Measurements from ENCODE around the gene TRMO. TPM values are rescaled to one million over a fixed set of nuclear protein-coding genes. Genes with fewer than 3 reads are reported as not detected.

The TRMO gene
- total RNA-seq, 1 experiment from 2014 or later = 10.0 TPM

GRCh38 chr9:97900738-97901565 lies 21.3 kb downstream of the TRMO start:
- Histone ChIP-seq H3K4me1 (no peaks in the 10 kb centered on the region), H3K27me3 (replicated peaks; ENCODE audit: control insufficient read depth, insufficient read depth, low read length) (no peaks in the 10 kb centered on the region), H3K9me3 (no peaks in the 10 kb centered on the region), H3K4me3 (ENCODE audit: low read depth, low read length) (no peak overlapping the region), H3K36me3 (ENCODE audit: control insufficient read depth, insufficient read depth, low read length) (no peaks in the 10 kb centered on the region; the same call in 1 of the 2 replicates)
- Mint-ChIP-seq H3K4me3 (ENCODE audit: unreplicated experiment) (no peak overlapping the region), H3K9me3 (ENCODE audit: unreplicated experiment) (no peaks in the 10 kb centered on the region), H3K27ac (ENCODE audit: unreplicated experiment) (no peak overlapping the region), H3K36me3 (ENCODE audit: insufficient read depth, unreplicated experiment) (peaks cover 14% of the 10 kb centered on the region), H3K27me3 (ENCODE audit: insufficient read depth, unreplicated experiment) (no peaks in the 10 kb centered on the region), H3K4me1 (ENCODE audit: low read depth, unreplicated experiment) (no peaks in the 10 kb centered on the region)
- ChIA-PET POLR2A (no interaction called here), CTCF (interaction anchor here (0.7 to 1.3 kb wide), 7 partner anchors 11 to 205 kb away, joined by 3 to 7 read pairs (median 3); partner anchors contain the start of gene TRMO)
- BruUV-seq (replicated peaks) = no TSS peak
- peak in 1 of 2 experiments; percentile 61 for DNase-seq
- peak; percentile 71 to 73 for TF ChIP-seq CTCF (IDR thresholded peaks at IDR 0.05; ENCODE audit: insufficient read depth in 1 of 2, low read depth in 1 of 2, low read length in 1 of 2, severe bottlenecking in 1 of 2, unreplicated experiment in 1 of 2)
- intact Hi-C loops (cut with micrococcal nuclease; ENCODE audit: unreplicated experiment) = loop anchor here (1.0 to 5.0 kb wide), 3 partner anchors 99 to 204 kb away; partner anchors contain the start of gene XPA

DNA sequence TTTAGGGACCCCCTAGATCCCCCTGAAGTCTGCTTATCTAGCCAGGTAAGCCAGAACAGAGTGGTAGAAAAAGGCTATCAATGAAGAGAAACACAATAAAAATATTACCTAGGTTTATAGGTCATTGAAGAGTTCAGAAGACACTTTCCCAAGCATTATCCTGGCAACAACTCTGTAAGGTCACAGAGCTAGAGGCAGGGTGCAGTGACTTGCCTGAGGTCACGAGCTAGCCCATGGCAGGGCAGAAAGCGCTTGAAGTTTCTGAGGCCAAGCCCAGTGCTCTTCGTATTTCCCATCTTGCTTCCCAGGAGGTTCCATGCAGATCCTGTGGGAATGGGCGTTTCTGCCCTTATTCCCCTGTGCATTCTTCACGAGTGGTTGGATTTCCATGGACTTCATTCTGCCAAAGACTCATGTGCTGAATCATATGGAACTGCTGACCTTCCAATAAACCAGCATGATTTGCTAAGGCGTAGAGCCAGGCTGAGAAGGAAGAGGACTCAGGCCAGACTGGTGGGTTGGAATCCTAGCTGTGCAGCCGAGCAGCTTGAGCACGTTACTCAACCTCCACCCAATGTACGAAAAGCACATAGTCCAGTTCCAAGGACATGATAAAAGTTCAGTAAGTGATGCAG lies 22.1 kb downstream of the TRMO start:
- DNase-seq = no peak
- Histone ChIP-seq H3K27me3 (replicated peaks; ENCODE audit: control insufficient read depth, insufficient read depth, low read length) (no peaks in the 10 kb centered on the region), H3K36me3 (ENCODE audit: control insufficient read depth, insufficient read depth, low read length) (no peaks in the 10 kb centered on the region; the same call in 1 of the 2 replicates), H3K4me1 (no peaks in the 10 kb centered on the region), H3K4me3 (ENCODE audit: low read depth, low read length) (no peak overlapping the region), H3K9me3 (no peaks in the 10 kb centered on the region)
- H3K4me1 Mint-ChIP-seq (ENCODE audit: low read depth, unreplicated experiment) = no peaks in the 10 kb centered on the region
- intact Hi-C loops (cut with micrococcal nuclease; ENCODE audit: unreplicated experiment) = loop anchor here (5.0 kb wide), 2 partner anchors 98 to 203 kb away; partner anchors contain the start of gene XPA
- H3K4me3 Mint-ChIP-seq (ENCODE audit: unreplicated experiment) = no peak overlapping the region
- ChIA-PET POLR2A (no interaction called here), CTCF (interaction anchor here (0.6 to 1.3 kb wide), 7 partner anchors 10 to 267 kb away, joined by 3 to 7 read pairs (median 3); partner anchors contain the start of genes TRMO and TSTD2)
- peaks cover 14% of the 10 kb centered on the region for H3K36me3 Mint-ChIP-seq (ENCODE audit: insufficient read depth, unreplicated experiment)
- no peaks in the 10 kb centered on the region for H3K9me3 Mint-ChIP-seq (ENCODE audit: unreplicated experiment)
- TF ChIP-seq CTCF (IDR thresholded peaks at IDR 0.05; ENCODE audit: insufficient read depth in 1 of 2, low read depth in 1 of 2, low read length in 1 of 2, severe bottlenecking in 1 of 2, unreplicated experiment in 1 of 2) = no peak
- no TSS peak for BruUV-seq (replicated peaks)
- H3K27me3 Mint-ChIP-seq (ENCODE audit: insufficient read depth, unreplicated experiment) = no peaks in the 10 kb centered on the region
- no peak overlapping the region for H3K27ac Mint-ChIP-seq (ENCODE audit: unreplicated experiment)

GRCh38 chr9:97895695-97896332 lies 26.5 kb downstream of the TRMO start:
- Mint-ChIP-seq H3K4me1 (ENCODE audit: low read depth, unreplicated experiment) (no peaks in the 10 kb centered on the region), H3K27me3 (ENCODE audit: insufficient read depth, unreplicated experiment) (no peaks in the 10 kb centered on the region), H3K4me3 (ENCODE audit: unreplicated experiment) (no peak overlapping the region), H3K36me3 (ENCODE audit: insufficient read depth, unreplicated experiment) (peaks cover 8% of the 10 kb centered on the region), H3K9me3 (ENCODE audit: unreplicated experiment) (no peaks in the 10 kb centered on the region), H3K27ac (ENCODE audit: unreplicated experiment) (no peak overlapping the region)
- intact Hi-C loops (cut with micrococcal nuclease; ENCODE audit: unreplicated experiment) = no loop called here
- no peaks in the 10 kb centered on the region for H3K27me3 ChIP-seq (replicated peaks; ENCODE audit: control insufficient read depth, insufficient read depth, low read length)
- no peaks in the 10 kb centered on the region for H3K36me3 ChIP-seq (ENCODE audit: control insufficient read depth, insufficient read depth, low read length)
- CTCF ChIA-PET = interaction anchor here (1.0 to 1.1 kb wide), 3 partner anchors 26 to 199 kb away, joined by 3 to 4 read pairs (median 4); partner anchors contain the start of genes TRMO and XPA
- TF ChIP-seq CTCF (IDR thresholded peaks at IDR 0.05; ENCODE audit: insufficient read depth in 1 of 2, low read depth in 1 of 2, low read length in 1 of 2, severe bottlenecking in 1 of 2, unreplicated experiment in 1 of 2) = peak; percentile 15 to 40
- BruUV-seq (replicated peaks) = no TSS peak
- no peaks in the 10 kb centered on the region for H3K9me3 ChIP-seq
- no peak overlapping the region for H3K4me3 ChIP-seq (ENCODE audit: low read depth, low read length)
- DNase-seq = peak; percentile 43 to 56
- no peaks in the 10 kb centered on the region for H3K4me1 ChIP-seq
- POLR2A ChIA-PET = no interaction called here

All from Caco-2 (cell line).